ENCODE results near the gene TACC2. TPM values are rescaled to one million over a fixed set of nuclear protein-coding genes. Genes with fewer than 3 reads are reported as not detected.

The TACC2 gene
- total RNA-seq, 2 experiments from 2014 or later = not detected

DNA sequence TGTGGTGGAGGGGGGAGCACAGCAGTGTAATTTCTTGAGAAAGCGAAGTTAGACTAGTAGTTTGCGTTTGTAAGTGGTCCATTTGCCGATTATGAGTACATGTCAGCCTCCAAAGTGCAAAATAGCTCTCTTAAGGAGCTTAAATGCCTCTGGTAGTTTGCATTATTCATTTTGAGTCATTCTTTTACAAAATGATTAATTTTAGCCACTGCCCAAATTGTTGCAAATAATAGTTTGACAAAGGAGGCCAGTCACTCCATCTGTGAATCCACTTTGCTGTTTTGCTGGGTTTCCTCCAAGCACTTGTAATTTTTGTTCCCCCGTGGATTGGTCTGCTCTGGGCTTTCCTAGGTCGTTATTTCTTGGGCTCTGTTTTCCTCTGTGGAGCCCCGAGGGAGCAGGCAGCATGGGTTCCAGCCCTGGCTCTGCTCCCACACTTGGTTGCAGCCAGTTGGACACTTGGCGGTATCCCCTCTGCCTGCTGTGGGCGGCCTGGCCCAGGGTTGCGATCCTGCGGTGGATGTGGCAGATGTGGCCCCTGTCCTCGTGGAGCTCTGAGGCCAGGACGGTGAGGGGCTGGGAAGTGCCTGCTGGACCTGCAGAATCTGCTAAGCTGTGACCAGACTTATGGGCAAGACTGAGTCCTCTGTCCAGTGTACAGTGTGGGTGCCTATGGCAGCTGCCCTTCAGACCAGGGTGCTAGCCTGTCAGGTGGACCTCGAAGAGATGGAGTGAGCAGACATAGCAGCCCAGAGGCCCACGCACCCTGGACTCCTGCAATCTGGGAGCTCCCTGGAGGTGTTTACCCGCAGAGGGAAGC, 153.1 kb downstream of the TACC2 start:
- no peak overlapping the region for H3K27ac Mint-ChIP-seq
- CTCF ChIA-PET = interaction anchor here (0.7 to 2.4 kb wide), 2 partner anchors 33 to 293 kb away, joined by 3 to 5 read pairs; no protein-coding TSS in a partner anchor

DNA sequence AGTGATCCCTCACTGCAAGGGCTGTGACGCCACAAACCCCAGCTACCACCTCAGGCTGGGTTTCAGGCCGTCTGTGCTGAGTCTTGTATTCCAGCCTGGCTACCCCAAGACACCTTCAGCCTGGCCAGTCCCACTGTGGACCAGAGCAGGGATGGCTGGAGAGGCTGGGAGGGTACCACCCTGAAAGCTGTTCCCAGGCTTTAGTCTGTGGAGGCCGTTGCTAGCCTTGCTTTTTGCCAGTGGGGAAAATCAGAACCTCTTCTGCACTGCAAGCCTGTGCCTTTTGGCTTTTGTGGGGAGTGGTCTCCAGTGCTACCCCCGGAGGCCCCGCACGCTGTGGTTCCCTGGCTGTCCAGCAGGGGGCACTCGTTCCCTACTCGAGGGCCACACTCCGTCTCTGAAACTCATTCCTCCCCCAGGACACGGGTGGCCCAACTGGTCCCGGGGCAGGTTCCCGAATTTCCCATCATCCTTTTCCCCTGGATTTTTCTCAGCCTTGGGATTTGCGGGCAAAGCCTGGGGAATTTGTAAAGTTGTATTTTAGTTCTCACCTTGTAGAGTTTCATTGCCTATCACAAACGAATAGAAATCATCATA, 153.8 kb downstream of the TACC2 start:
- peak; percentile 35 for DNase-seq
- Mint-ChIP-seq H3K4me3 (no peak overlapping the region), H3K36me3 (ENCODE audit: low read depth) (no peaks in the 10 kb centered on the region), H3K9me3 (no peaks in the 10 kb centered on the region), H3K27ac (no peak overlapping the region), H3K4me1 (no peaks in the 10 kb centered on the region), H3K27me3 (no peaks in the 10 kb centered on the region)
- ChIA-PET CTCF (interaction anchor here (2.4 kb wide), 1 partner anchor 293 kb away, joined by 5 read pairs; no protein-coding TSS in a partner anchor), POLR2A (no interaction called here)

More for the DNA sequence above, 153.1 kb downstream of the TACC2 start:
- DNase-seq = no peak
- no peaks in the 10 kb centered on the region for H3K36me3 Mint-ChIP-seq (ENCODE audit: low read depth)
- no peaks in the 10 kb centered on the region for H3K9me3 Mint-ChIP-seq
- POLR2A ChIA-PET = no interaction called here
- no peaks in the 10 kb centered on the region for H3K4me1 Mint-ChIP-seq
- no peaks in the 10 kb centered on the region for H3K27me3 Mint-ChIP-seq
- H3K4me3 Mint-ChIP-seq = no peak overlapping the region

DNA sequence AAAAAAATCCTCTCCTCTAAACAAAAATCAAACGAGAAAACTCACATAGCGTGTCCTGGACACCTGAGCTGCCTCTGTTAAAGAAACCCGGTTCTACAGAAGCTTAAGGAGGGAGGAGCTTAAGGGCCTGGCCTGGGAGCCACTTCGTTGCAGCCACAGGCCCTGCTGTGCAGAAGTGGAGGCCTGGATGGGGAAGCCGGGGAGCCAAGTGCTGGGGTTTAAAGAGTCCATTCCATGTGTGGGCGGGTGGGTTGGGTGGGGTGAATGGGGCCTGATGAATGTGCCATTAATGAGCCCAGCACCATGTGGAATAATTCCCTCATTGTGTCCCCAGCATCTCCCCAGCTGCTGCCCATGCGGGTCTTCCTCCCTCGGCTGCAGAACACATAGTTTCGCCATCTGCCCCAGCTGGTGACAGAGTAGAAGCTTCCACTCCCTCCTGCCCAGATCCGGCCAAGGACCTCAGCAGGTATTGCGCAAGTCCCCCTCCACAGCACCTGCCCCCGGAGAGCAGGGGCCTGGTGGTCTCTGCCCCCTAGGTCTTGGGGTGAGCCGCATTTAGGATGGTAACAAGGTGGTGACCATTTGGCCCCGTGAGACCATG, 154.4 kb downstream of the TACC2 start:
- Mint-ChIP-seq H3K9me3 (no peaks in the 10 kb centered on the region), H3K4me1 (no peaks in the 10 kb centered on the region), H3K27ac (no peak overlapping the region), H3K27me3 (no peaks in the 10 kb centered on the region), H3K4me3 (no peak overlapping the region), H3K36me3 (ENCODE audit: low read depth) (no peaks in the 10 kb centered on the region)
- ChIA-PET CTCF (interaction anchor here (2.4 kb wide), 1 partner anchor 292 kb away, joined by 5 read pairs; no protein-coding TSS in a partner anchor), POLR2A (no interaction called here)
- DNase-seq = no peak

- Mint-ChIP-seq H3K4me3 (no peak overlapping the region), H3K27ac (no peak overlapping the region), H3K27me3 (no peaks in the 10 kb centered on the region), H3K36me3 (ENCODE audit: low read depth) (no peaks in the 10 kb centered on the region), H3K9me3 (no peaks in the 10 kb centered on the region), H3K4me1 (no peaks in the 10 kb centered on the region)
- ChIA-PET CTCF (no interaction called here), POLR2A (no interaction called here)
- DNase-seq = no peak
These were observed 155.2 kb downstream of the TACC2 start for GRCh38 chr10:122144199-122144598.

GRCh38 chr10:122145113-122145512, 156.2 kb downstream of the TACC2 start:
- CTCF ChIA-PET = no interaction called here
- Mint-ChIP-seq H3K4me3 (no peak overlapping the region), H3K9me3 (no peaks in the 10 kb centered on the region)

GRCh38 chr10:122147663-122148062, 158.7 kb downstream of the TACC2 start:
- CTCF ChIA-PET = interaction anchor here (0.7 kb wide), 1 partner anchor 1387 kb away, joined by 3 read pairs; no protein-coding TSS in a partner anchor

More at GRCh38 chr10:122145113-122145512, 156.2 kb downstream of the TACC2 start:
- POLR2A ChIA-PET = no interaction called here
- Mint-ChIP-seq H3K27me3 (no peaks in the 10 kb centered on the region), H3K36me3 (ENCODE audit: low read depth) (no peaks in the 10 kb centered on the region), H3K27ac (no peak overlapping the region), H3K4me1 (no peaks in the 10 kb centered on the region)
- DNase-seq = no peak

DNA sequence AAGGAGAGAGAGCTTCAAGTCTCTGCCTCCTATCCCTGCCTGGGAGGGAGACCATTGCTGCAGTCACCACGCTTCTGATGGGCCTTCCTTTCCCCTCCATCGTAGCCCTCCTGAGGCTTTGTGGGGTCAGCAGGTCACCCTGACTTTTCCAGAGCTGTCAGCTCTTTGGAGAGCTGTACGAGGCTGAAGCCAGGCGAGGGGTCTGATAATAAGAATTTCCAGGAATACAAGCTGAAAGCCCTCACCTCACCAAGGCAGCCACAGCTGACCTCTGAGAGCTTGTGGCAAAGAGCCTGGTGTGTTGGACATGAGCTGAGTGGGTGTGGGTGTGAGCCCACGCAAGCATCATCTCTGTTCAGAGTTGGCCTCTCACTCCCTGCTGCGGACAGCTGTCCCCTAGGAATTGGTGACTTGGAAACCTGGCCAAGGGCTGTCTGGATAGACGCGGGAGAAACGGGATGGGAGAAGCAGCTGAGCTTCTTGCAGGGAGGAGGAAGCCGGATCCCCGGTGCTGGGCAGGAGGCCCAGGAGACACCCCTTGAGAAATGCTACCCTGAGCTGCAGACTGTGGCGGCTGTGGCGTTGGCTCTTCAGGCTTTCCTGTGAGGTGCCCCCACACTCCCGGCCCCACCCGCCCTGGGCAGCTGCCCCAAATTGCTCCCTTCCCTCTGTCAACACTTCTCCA, 160.1 kb downstream of the TACC2 start:
- POLR2A ChIA-PET = no interaction called here
- CTCF ChIA-PET = no interaction called here
- Mint-ChIP-seq H3K9me3 (no peaks in the 10 kb centered on the region), H3K36me3 (ENCODE audit: low read depth) (no peaks in the 10 kb centered on the region), H3K4me1 (no peaks in the 10 kb centered on the region), H3K27ac (no peak overlapping the region), H3K27me3 (peaks cover 4% of the 10 kb centered on the region), H3K4me3 (no peak overlapping the region)
- DNase-seq = no peak

More at GRCh38 chr10:122147663-122148062, 158.7 kb downstream of the TACC2 start:
- no peaks in the 10 kb centered on the region for H3K9me3 Mint-ChIP-seq
- peaks cover 3% of the 10 kb centered on the region for H3K27me3 Mint-ChIP-seq
- H3K4me3 Mint-ChIP-seq = no peak overlapping the region
- no peaks in the 10 kb centered on the region for H3K4me1 Mint-ChIP-seq
- H3K36me3 Mint-ChIP-seq (ENCODE audit: low read depth) = no peaks in the 10 kb centered on the region
- H3K27ac Mint-ChIP-seq = no peak overlapping the region
- no peak for DNase-seq
- POLR2A ChIA-PET = no interaction called here

GRCh38 chr10:122149561-122150505, 160.9 kb downstream of the TACC2 start:
- ChIA-PET POLR2A (no interaction called here), CTCF (no interaction called here)
- Mint-ChIP-seq H3K9me3 (no peaks in the 10 kb centered on the region), H3K27me3 (peaks cover 6% of the 10 kb centered on the region), H3K4me3 (no peak overlapping the region), H3K4me1 (no peaks in the 10 kb centered on the region), H3K27ac (no peak overlapping the region), H3K36me3 (ENCODE audit: low read depth) (no peaks in the 10 kb centered on the region)
- no peak for DNase-seq

GRCh38 chr10:122151121-122151694, 162.2 kb downstream of the TACC2 start:
- H3K9me3 Mint-ChIP-seq = no peaks in the 10 kb centered on the region
- no peak for DNase-seq
- H3K4me1 Mint-ChIP-seq = no peaks in the 10 kb centered on the region
- peaks cover 6% of the 10 kb centered on the region for H3K27me3 Mint-ChIP-seq
- no peak overlapping the region for H3K4me3 Mint-ChIP-seq
- no peak overlapping the region for H3K27ac Mint-ChIP-seq
- H3K36me3 Mint-ChIP-seq (ENCODE audit: low read depth) = no peaks in the 10 kb centered on the region
- ChIA-PET CTCF (no interaction called here), POLR2A (no interaction called here)

DNA sequence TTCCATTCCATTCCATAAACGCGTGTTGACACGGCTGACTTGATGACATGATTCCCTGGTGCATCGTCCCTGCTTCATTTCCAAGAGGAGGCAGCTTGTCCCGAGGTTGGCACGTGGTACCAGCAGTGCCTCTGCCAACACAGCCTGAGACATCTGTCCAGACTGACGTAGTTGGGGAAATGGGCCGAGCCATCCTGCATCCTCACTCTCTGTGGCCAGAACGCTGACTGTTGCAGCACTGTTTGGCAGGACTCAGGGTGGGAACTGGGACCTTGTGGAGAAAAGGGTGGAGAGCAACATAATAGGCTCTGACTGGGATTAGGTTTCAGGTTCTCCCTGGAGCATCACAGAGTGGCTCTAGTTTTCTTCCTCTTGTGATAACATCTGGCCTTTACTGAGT, 163.6 kb downstream of the TACC2 start:
- no peak overlapping the region for H3K27ac Mint-ChIP-seq

DNA sequence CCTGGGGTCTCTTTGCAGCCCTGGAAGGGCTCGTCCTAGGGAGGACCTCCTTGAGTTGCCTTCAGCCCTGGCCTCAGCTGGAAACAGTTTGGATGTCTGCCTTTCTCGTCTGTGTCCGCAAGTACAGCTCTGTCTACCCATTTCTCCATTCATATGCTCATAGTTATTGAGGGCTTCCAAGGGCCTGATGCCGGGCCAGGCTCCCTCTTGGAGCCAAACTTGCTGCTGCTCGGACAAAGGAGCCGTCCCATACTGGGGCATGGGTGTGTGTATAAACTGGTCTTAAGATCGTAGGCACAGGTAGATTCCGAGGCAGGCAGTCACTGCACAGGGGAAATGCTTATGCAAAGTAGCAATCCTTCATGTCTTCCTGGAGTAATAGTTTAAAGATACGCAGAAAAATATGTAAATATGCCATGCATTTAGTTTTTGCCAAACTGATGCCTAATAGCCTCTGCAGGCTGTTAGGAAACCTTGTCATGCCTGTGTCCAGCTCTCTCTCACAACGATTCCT, 165.1 kb downstream of the TACC2 start:
- no peaks in the 10 kb centered on the region for H3K4me1 Mint-ChIP-seq

More for the DNA sequence above, 163.6 kb downstream of the TACC2 start:
- peaks cover 6% of the 10 kb centered on the region for H3K27me3 Mint-ChIP-seq
- POLR2A ChIA-PET = no interaction called here
- H3K4me3 Mint-ChIP-seq = no peak overlapping the region
- no peaks in the 10 kb centered on the region for H3K4me1 Mint-ChIP-seq
- H3K9me3 Mint-ChIP-seq = no peaks in the 10 kb centered on the region
- no peaks in the 10 kb centered on the region for H3K36me3 Mint-ChIP-seq (ENCODE audit: low read depth)
- no peak for DNase-seq
- CTCF ChIA-PET = no interaction called here

More for the DNA sequence above, 165.1 kb downstream of the TACC2 start:
- CTCF ChIA-PET = no interaction called here
- no peaks in the 10 kb centered on the region for H3K9me3 Mint-ChIP-seq
- DNase-seq = no peak
- no peaks in the 10 kb centered on the region for H3K36me3 Mint-ChIP-seq (ENCODE audit: low read depth)
- H3K27ac Mint-ChIP-seq = no peak overlapping the region
- POLR2A ChIA-PET = no interaction called here
- H3K4me3 Mint-ChIP-seq = no peak overlapping the region
- peaks cover 10% of the 10 kb centered on the region for H3K27me3 Mint-ChIP-seq

Measured in activated CD4-positive, alpha-beta memory T cell treated with anti-CD3 and anti-CD28 coated beads, Interleukin-2, amount 10 ng/mL, durations not matched to agents 7 days and 5 days (primary cell).